Measurements from ENCODE around the gene PIK3CB.

DNA sequence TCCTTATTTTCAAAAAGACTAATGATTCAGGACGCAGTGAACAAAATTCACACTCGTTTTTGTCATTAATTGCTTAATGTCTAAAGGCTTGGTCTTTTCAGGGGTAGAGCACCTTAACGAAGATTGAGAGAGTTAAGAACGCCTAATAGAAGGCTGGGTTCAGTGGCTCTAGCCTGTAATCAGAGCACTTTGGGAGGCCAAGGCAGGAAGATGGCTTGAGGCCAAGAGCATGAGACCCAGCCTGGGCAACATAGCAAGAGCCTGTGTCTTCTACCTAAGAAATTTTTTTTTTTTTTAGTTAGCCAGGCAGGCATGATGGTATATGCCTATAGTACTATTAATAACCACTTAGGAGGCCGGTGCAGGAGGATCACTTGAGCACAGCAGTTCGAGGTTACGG lies 7.5 kb downstream of the PIK3CB start:
- TF ChIP-seq CTCF (IDR thresholded peaks at IDR 0.05; ENCODE audit: low read depth, low read length, missing input control) (no peak), FOXA1 (IDR thresholded peaks at IDR 0.05) (no peak), MAX (IDR thresholded peaks at IDR 0.05) (no peak), TAF1 (conservative IDR thresholded peaks at IDR 0.05) (no peak), ATF3 (IDR thresholded peaks at IDR 0.05) (no peak), REST (IDR thresholded peaks at IDR 0.05) (no peak)

Measured in liver (tissue), 3 donors.